HG03575 (cell line): ENCODE data around the gene TPM2.
"Not testable (repeated sequence)": the region's sequence is repeated elsewhere in the genome, so short reads cannot be mapped to it uniquely, and the experiment has no call there.

Experiments
- ATAC-seq: cut with Tn5 transposase; IDR thresholded peaks from one replicate; pipeline ENCODE4 v1.9.1; 2021; ENCODE audit not compliant: unreplicated experiment, insufficient number of reproducible peaks, low FRiP score; ENCODE audit errors: extremely low read depth

TPM2 gene

GRCh38 chr9:35640431-35640830 is 49.3 kb downstream of the TPM2 start:
- not testable (repeated sequence) for ATAC-seq

GRCh38 chr9:35639631-35640030 is 50.1 kb downstream of the TPM2 start:
- ATAC-seq, result no peak

GRCh38 chr9:35639225-35639624 is 50.5 kb downstream of the TPM2 start:
- not testable (repeated sequence) for ATAC-seq

- not testable (repeated sequence) for ATAC-seq
Measured at GRCh38 chr9:35638751-35639150, 51.0 kb downstream of the TPM2 start.

- not testable (repeated sequence) for ATAC-seq
Measured at GRCh38 chr9:35637427-35637955, 52.2 kb downstream of the TPM2 start.

GRCh38 chr9:35636877-35637246 is 52.9 kb downstream of the TPM2 start:
- ATAC-seq, result not testable (repeated sequence)

- ATAC-seq, result no peak
Measured at GRCh38 chr9:35636135-35636876, 53.4 kb downstream of the TPM2 start.

GRCh38 chr9:35635730-35636129 is 54.0 kb downstream of the TPM2 start:
- ATAC-seq, result no peak
